VCaP (cell line): ENCODE results near the gene TRIO.

Experiments used
- H3K27ac ChIP-seq: fragments of 450-650 bp; 2 replicates; pipeline ENCODE4 v1.5.1; 2017
- TF ChIP-seq, protein P1 (sequence below): fragments of 450-650 bp; conservative IDR thresholded peaks from 2 replicates; pipeline ENCODE4 v1.5.1; 2017; ENCODE audit warnings: mild to moderate bottlenecking, moderate library complexity

Gene TRIO

DNA sequence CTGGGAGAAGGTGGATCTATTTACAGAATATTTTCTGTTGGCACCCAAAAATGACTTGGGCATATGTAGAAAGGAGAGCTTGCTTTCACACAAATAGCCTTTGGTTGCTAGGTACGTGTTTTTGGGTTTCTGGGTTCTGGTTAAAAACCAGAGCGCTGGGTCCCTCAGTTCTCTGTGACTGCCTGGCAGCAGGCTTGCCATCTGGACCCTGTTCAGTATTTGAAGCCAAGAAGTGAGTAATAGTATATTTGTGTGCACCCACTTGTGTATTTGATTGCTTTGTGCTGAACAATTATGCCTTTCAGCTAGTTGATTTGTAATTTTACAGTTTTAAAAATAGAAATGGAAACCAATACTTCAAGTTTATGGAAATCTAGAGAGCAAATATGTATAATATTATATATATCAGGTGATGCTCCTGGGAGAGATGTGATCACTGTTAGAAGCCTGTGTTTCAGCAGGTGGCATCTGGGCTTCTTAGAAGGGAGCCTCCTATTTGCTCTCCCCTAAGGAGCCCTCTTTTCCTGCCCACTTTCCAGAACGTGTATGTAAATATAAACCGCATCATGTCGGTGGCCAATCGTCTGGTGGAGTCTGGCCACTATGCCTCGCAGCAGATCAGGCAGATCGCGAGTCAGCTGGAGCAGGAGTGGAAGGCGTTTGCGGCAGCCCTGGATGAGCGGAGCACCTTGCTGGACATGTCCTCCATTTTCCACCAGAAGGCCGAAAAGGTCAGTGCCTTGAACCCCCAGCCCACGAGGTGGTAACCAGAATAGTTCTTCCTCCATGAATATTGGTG is 153.6 kb downstream of the TRIO start:
- TF ChIP-seq, protein P1, sequence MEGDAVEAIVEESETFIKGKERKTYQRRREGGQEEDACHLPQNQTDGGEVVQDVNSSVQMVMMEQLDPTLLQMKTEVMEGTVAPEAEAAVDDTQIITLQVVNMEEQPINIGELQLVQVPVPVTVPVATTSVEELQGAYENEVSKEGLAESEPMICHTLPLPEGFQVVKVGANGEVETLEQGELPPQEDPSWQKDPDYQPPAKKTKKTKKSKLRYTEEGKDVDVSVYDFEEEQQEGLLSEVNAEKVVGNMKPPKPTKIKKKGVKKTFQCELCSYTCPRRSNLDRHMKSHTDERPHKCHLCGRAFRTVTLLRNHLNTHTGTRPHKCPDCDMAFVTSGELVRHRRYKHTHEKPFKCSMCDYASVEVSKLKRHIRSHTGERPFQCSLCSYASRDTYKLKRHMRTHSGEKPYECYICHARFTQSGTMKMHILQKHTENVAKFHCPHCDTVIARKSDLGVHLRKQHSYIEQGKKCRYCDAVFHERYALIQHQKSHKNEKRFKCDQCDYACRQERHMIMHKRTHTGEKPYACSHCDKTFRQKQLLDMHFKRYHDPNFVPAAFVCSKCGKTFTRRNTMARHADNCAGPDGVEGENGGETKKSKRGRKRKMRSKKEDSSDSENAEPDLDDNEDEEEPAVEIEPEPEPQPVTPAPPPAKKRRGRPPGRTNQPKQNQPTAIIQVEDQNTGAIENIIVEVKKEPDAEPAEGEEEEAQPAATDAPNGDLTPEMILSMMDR, result no peak
- no peak overlapping the region for H3K27ac ChIP-seq

DNA sequence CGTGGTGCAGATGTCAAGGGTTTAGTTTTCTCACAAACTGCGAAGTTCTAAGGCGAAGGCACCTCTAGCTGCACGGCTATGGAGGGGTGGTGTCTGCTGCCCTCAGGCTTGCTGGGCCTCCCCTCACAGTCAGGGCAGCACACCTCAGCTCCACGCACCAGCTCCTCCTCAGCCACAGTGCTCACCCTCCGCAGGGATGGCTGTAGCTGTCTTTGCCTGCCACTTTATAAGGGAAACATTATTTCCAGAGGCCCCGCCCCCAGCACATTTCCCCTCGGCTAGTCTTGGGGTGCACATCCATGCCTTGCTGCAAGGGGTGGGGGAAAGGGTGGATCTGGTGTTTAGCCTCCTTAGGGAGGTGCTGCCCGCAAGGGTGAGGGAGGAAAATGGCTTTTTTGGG is 154.6 kb downstream of the TRIO start:
- TF ChIP-seq, protein P1, result no peak
- H3K27ac ChIP-seq, result no peak overlapping the region

DNA sequence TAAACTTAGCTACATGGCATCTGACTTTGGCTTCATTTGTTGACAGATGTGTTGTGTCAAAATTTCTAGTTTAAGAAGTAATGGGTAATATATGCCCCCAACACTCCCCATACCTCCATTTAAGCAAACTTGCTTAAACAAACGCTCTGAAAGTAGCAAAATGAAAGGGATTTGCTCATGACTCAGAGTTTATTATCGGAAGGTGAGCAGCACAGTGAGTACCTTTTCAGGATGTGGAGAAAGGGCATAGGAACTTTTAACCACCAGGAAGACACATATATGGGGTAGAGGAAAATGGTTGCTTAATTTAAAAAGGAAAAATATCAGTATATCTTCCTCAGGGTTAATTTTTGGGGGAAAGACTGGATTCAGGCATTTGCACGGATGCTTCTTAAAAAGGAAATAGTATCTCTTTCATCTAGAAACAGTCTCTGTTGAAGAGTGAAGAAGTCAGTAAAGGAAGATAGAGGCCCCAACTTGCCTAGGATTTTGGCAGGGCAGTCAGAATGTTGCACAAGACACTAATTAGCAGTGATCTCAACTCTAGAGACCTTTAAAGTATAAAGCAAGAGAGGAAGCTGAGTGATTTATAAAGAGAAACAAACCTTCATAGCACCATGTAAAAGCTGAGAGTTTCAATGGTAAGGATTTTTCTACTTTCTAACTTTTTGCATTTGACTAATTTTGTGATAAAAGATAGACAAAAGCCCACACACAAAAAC is 155.1 kb downstream of the TRIO start:
- H3K27ac ChIP-seq, result no peak overlapping the region
- TF ChIP-seq, protein P1, result no peak

DNA sequence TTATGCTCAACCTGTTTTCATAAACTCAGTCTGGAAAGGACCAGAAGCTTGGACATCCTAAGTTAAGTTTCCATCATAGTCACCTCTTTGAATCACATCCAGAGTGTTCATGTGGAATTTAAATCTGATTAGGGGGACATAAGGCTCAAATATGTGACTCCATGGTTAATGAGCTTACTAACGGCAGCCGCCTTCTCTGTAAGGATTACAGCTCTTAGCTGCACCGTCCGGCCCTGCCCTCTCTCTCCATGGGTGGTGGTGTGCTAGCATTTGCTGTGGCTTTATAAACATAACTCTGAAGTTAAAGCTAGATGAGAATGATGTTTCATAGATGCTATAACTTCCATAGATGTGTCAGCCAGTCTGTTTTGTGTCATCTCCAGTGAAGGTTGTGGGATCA is 156.5 kb downstream of the TRIO start:
- no peak overlapping the region for H3K27ac ChIP-seq
- TF ChIP-seq, protein P1, result no peak

DNA sequence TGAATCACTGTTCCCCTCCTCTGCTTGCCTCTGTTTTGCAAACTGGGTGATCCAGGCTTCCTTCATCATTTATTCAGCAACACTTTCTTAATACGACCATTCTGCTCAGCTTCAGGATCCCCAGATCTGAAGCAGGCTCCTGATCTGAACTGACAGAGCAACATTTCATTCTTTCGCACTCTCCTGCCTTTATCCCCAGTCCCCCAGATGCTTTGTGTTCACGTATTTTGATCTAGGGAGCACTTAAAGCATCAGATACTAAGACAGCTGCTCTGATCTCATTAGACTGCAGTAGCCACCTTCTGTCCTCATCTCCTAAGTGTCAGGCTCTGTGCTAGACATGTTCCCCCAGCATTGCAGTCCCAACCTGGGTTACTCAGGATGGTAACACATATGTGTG is 158.0 kb downstream of the TRIO start:
- no peak overlapping the region for H3K27ac ChIP-seq
- TF ChIP-seq, protein P1, result no peak

DNA sequence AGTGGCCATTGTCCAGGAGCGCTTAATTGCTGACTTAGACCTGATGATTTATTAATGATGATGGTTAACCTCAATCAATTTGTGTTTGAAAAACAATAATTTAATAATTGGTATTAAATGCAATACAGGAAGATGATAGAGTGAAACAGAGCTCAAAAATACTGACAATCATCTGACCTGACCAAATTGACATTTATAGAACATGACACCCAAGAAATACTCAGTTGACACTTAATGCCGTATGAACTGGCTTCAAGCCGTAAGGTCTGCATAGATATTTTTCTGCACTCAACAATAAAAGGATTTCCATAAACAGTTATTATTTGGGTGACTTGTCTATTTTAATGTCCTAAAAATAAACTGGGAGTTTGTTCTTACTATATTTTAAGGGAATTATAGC is 159.2 kb downstream of the TRIO start:
- H3K27ac ChIP-seq, result no peak overlapping the region
- TF ChIP-seq, protein P1, result no peak

DNA sequence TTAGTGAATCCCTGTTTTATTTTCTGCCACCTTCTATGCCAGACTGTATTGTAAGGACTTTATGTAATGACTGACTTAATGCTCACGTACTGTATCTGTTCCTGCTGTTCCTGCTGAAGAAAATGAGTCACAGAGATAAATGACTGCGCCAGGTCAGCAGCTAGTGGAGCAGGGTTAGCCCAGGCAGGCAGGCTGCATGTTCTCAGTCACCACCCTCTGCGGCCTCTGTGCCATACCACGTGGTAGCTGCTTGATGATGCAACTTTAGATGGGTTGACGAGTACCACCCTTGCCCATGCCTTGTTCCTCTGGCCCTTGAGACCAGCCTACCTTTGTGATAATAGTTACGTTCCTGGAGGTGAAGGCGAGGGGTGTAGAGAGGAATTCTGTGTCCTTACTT is 161.9 kb downstream of the TRIO start:
- H3K27ac ChIP-seq, result no peak overlapping the region
- TF ChIP-seq, protein P1, result no peak
